ENCODE results near the gene PLET1. TPM values are rescaled to one million over a fixed set of nuclear protein-coding genes. Genes with fewer than 3 reads are reported as not detected.

PLET1 gene
- total and polyA plus RNA-seq, 2 of the 4 experiments (the other 2 are of a cell fraction), result not detected

- H3K23ac ChIP-seq (ENCODE audit: low read depth, low read length), result peak overlapping the region; percentile 96; the same call in 1 of the 2 replicates
- no CpG with 5 or more reads among the region's 4 CpGs for WGBS, 2 experiments (ENCODE audit: extremely low coverage in 2 of 2, insufficient read length in 1 of 2)
- ChIA-PET POLR2A (ENCODE audit: unreplicated experiment) (no interaction called here), CTCF (interaction anchor here (1.3 kb wide), 1 partner anchor 53 kb away, joined by 4 read pairs; no protein-coding TSS in a partner anchor)
- peak overlapping the region; percentile 33; the same call in 1 of the 2 replicates for H4K5ac ChIP-seq (ENCODE audit: low read depth, low read length)
- no peaks in the 10 kb centered on the region for H3K27me3 ChIP-seq (ENCODE audit: control insufficient read depth, insufficient read depth, low read length)
- peak overlapping the region; percentile 22; the same call in 1 of the 2 replicates for H3K4ac ChIP-seq (ENCODE audit: low read depth, low read length)
- intact Hi-C loops (cut with micrococcal nuclease), result loop anchor here (2.0 to 10.0 kb wide), 3 partner anchors 39 to 353 kb away; partner anchors contain the start of genes ALG9, CFAP68 and FDXACB1
- no peak overlapping the region for H2BK20ac ChIP-seq (ENCODE audit: low read depth, low read length)
- dilution Hi-C loops (cut with HindIII; ENCODE audit: low sequenced_read_pairs, unreplicated experiment), result no loop called here
- peak overlapping the region; percentile 22; the same call in 1 of the 2 replicates for H3K27ac ChIP-seq (ENCODE audit: insufficient read depth, low read length)
- H2AK5ac ChIP-seq (ENCODE audit: low read depth, low read length), result peak overlapping the region; percentile 50
- peak overlapping the region; percentile 86 to 100; a peak in 2 of 4 replicates for H4K8ac ChIP-seq (ENCODE audit: low read depth in 2 of 2, low read length in 2 of 2)
- peak overlapping the region; percentile 17 for H2AK9ac ChIP-seq (replicated peaks; ENCODE audit: low read depth, low read length, poor library complexity)
- H3K9ac ChIP-seq (ENCODE audit: low read depth, low read length), result peak overlapping the region; percentile 98
- H3K9me3 ChIP-seq (ENCODE audit: control insufficient read depth, insufficient read depth, low read length), result no peaks in the 10 kb centered on the region
- peak overlapping the region; percentile 94; the same call in 1 of the 2 replicates for H3K56ac ChIP-seq (ENCODE audit: extremely low read depth, insufficient read depth, low read length)
- H3K18ac ChIP-seq (ENCODE audit: low read depth, low read length), result 0 out of 2 replicates have a peak overlapping the region, but pooled peaks have one; percentile 17
- in situ Hi-C loops (cut with MboI; ENCODE audit: low sequenced_read_pairs), result loop anchor here (10.0 kb wide), 2 partner anchors 137 to 1057 kb away; no protein-coding TSS in a partner anchor
- peak overlapping the region; percentile 93; the same call in 1 of the 2 replicates for H3K4me3 ChIP-seq (ENCODE audit: insufficient read depth, low read depth, low read length)
- peaks cover 6% of the 10 kb centered on the region; the same call in 1 of the 2 replicates for H3K36me3 ChIP-seq (ENCODE audit: control insufficient read depth, insufficient read depth, low read length)
- peak overlapping the region; percentile 97; the same call in 1 of the 2 replicates for H3K14ac ChIP-seq (replicated peaks; ENCODE audit: low read depth, low read length)
- peaks cover 6% of the 10 kb centered on the region; the same call in 1 of the 2 replicates for H4K20me1 ChIP-seq (ENCODE audit: insufficient read depth, low read length)
- peaks cover 16% of the 10 kb centered on the region for H3K4me1 ChIP-seq (ENCODE audit: control insufficient read depth, insufficient read depth, low read length)
- H3K4me2 ChIP-seq (ENCODE audit: low read depth, low read length), result peak overlapping the region; percentile 93
- TF ChIP-seq SMC3 (IDR thresholded peaks at IDR 0.05; ENCODE audit: low read depth, low read length) (no peak), CHD1 (IDR thresholded peaks at IDR 0.05; ENCODE audit: low read depth, low read length) (no peak), RCOR1 (IDR thresholded peaks at IDR 0.05; ENCODE audit: insufficient replicate concordance, low read length) (no peak), CEBPB (IDR thresholded peaks at IDR 0.05; ENCODE audit: low read depth, low read length) (no peak), CTCF (conservative IDR thresholded peaks at IDR 0.05; ENCODE audit: low read depth, low read length) (no peak), MAFK (IDR thresholded peaks at IDR 0.05; ENCODE audit: low read depth, low read length) (no peak), ELK1 (IDR thresholded peaks at IDR 0.05; ENCODE audit: borderline replicate concordance, low read depth, low read length) (no peak), RAD21 (IDR thresholded peaks at IDR 0.05; ENCODE audit: low read length) (no peak), NFE2L2 (IDR thresholded peaks at IDR 0.05; ENCODE audit: low read depth, low read length) (no peak), USF2 (IDR thresholded peaks at IDR 0.05; ENCODE audit: low read depth, low read length) (no peak), MAZ (IDR thresholded peaks at IDR 0.05; ENCODE audit: borderline replicate concordance, low read depth, low read length) (no peak)
- ATAC-seq (ENCODE audit: low read depth) (no peak), DNase-seq (no peak)
- peaks cover 24 to 45% of the 10 kb centered on the region in 2 experiments for H3K79me1 ChIP-seq (ENCODE audit: low read depth in 1 of 2, low read length in 2 of 2)
- H3K9me1 ChIP-seq (ENCODE audit: insufficient read depth, low read length), result no peaks in the 10 kb centered on the region; the same call in 1 of the 2 replicates
- no peak overlapping the region; the same call in 2 of the 3 replicates for H2BK15ac ChIP-seq (ENCODE audit: low read depth, low read length)
- BruUV-seq (replicated peaks), result no TSS peak
- H2BK5ac ChIP-seq (ENCODE audit: low read depth, low read length, poor library complexity, severe bottlenecking), result no peak overlapping the region
- H2AFZ ChIP-seq (replicated peaks; ENCODE audit: low read length, poor library complexity), result no peak overlapping the region
- H4K91ac ChIP-seq (ENCODE audit: insufficient read depth, low read depth, low read length), result no peak overlapping the region
- no peak overlapping the region for H2BK120ac ChIP-seq (ENCODE audit: low read depth, low read length)
Measured at GRCh38 chr11:112227471-112227870, 33.2 kb downstream of the PLET1 start.
